HepG2 (cell line): ENCODE data around the gene FHL3. TPM values are rescaled to one million over a fixed set of nuclear protein-coding genes. Genes with fewer than 3 reads are reported as not detected.

Experiments
- ATAC-seq: fragments of 200-7000 bp; cut with Tn5 transposase; 3 replicates; pipeline ENCODE4 v1.9.1; 2020; ENCODE audit warnings: mild to moderate bottlenecking, moderate library complexity
- BruUV-seq: library from RNA; stranded (reverse); fragments of 400-500 nt; replicated peaks from 2 replicates; lab custom pipeline; 2021; lab: Mats Ljungman, UMichigan
- CTCF ChIA-PET: fragments of 300-600 bp; formaldehyde crosslinking; extraction: SDS; loops from one replicate; lab custom pipeline; 2021; ENCODE audit warnings: low total read pairs, inconsistent platforms, low intra/inter-chr PET ratio; lab: Yijun Ruan, JAX
- POLR2A ChIA-PET: fragments of 350-600 bp; sonication (Branson Sonifier 250); formaldehyde crosslinking; loops from one replicate; lab custom pipeline; 2020; ENCODE audit warnings: antibody characterized with exemption, inconsistent platforms; lab: Yijun Ruan, JAX
- DNase-seq: peaks from one replicate; pipeline ENCODE4 v3.0.0-alpha.2; 2015; ENCODE audit warnings: low spot score
- FAIRE-seq: peaks from 3 replicates; lab custom pipeline; 2011; peaks lifted over from hg19 to GRCh38; lab: Jason Lieb, UNC
- H2AFZ ChIP-seq: one replicate; pipeline ENCODE4 v1.6.1; 2011; ENCODE audit warnings: low read length, inconsistent platforms
- H3K27ac ChIP-seq: fragments of 300-600 bp; 3 replicates; pipeline ENCODE4 v1.8.0; 2011; ENCODE audit warnings: mixed run types, mild to moderate bottlenecking, mixed read lengths, low read length, inconsistent platforms; ENCODE audit not compliant: insufficient read depth; ENCODE audit errors: extremely low read length
- H3K27me3 ChIP-seq, 2 experiments: fragments of 200-600 bp in 1 of 2; 2 replicates in 1 of 2; 3 replicates in 1 of 2; pipeline versions ENCODE4 v1.6.0 to v1.8.0; 2011; ENCODE audit warnings: low read length in 2 of 2, mild to moderate bottlenecking in 2 of 2, moderate library complexity in 2 of 2, inconsistent platforms in 1 of 2; ENCODE audit not compliant: insufficient read depth in 2 of 2, control insufficient read depth in 1 of 2
- H3K36me3 ChIP-seq, 2 experiments: fragments of 200-600 bp in 1 of 2; replicated peaks in 1 of 2; 2 replicates in 1 of 2; 3 replicates in 1 of 2; pipeline versions ENCODE4 v1.5.1 to v1.8.0; 2011; ENCODE audit warnings: low read length in 2 of 2, inconsistent platforms in 1 of 2; ENCODE audit not compliant: insufficient read depth in 2 of 2, control insufficient read depth in 1 of 2
- H3K4me1 ChIP-seq: 2 replicates; pipeline ENCODE4 v1.5.1; 2012; ENCODE audit warnings: low read length, inconsistent platforms; ENCODE audit not compliant: insufficient read depth
- H3K4me2 ChIP-seq: 2 replicates; pipeline ENCODE4 v1.6.0; 2011; ENCODE audit warnings: low read depth, low read length, inconsistent platforms
- H3K4me3 ChIP-seq, 3 experiments: fragments of 200-600 bp in 1 of 3; sonication (generic), shearing (Covaris generic) in 1 of 3; replicated peaks in 1 of 3; 2 replicates each; pipeline ENCODE4 v1.5.1; 2011 to 2016; ENCODE audit warnings: low read length in 3 of 3, inconsistent platforms in 2 of 3, low read depth in 2 of 3, mild to moderate bottlenecking in 2 of 3, control low read depth in 1 of 3, mixed read lengths in 1 of 3; ENCODE audit not compliant: insufficient read depth in 1 of 3
- H3K79me2 ChIP-seq: one replicate; pipeline ENCODE4 v1.6.1; 2011; ENCODE audit warnings: low read length, inconsistent platforms; ENCODE audit not compliant: insufficient read depth
- H3K9ac ChIP-seq: 2 replicates; pipeline ENCODE4 v1.6.0; 2011; ENCODE audit warnings: mild to moderate bottlenecking, low read depth, low read length, inconsistent platforms; ENCODE audit not compliant: insufficient read depth
- H3K9me3 ChIP-seq: 2 replicates; pipeline ENCODE4 v1.5.1; 2012; ENCODE audit warnings: mild to moderate bottlenecking, low read length
- H4K20me1 ChIP-seq: 2 replicates; pipeline ENCODE4 v1.6.0; 2011; ENCODE audit warnings: inconsistent platforms, mild to moderate bottlenecking, low read length, moderate library complexity; ENCODE audit not compliant: insufficient read depth
- DPF2 ChIP-seq: sonication (generic); formaldehyde crosslinking; IDR thresholded peaks from 2 replicates; pipeline ENCODE4 v1.4.0; 2020; ENCODE audit warnings: mild to moderate bottlenecking, low read depth, missing genetic modification reagents, borderline replicate concordance
- DR1 ChIP-seq: sonication (generic); formaldehyde crosslinking; IDR thresholded peaks from 2 replicates; pipeline ENCODE4 v1.8.0; 2021; ENCODE audit warnings: mild to moderate bottlenecking, missing genetic modification reagents, inconsistent platforms
- EP300 ChIP-seq, 3 experiments: sonication (generic) in 1 of 3; formaldehyde crosslinking in 1 of 3; IDR thresholded peaks; 2 replicates each; pipeline versions ENCODE4 v1.5.1 to v1.6.1; 2011 to 2020; ENCODE audit warnings: low read depth in 2 of 3, low read length in 2 of 3, borderline replicate concordance in 1 of 3, improper control_type of control experiment in 1 of 3, mild to moderate bottlenecking in 1 of 3, missing genetic modification reagents in 1 of 3, moderate library complexity in 1 of 3
- GFI1 ChIP-seq: sonication (generic); formaldehyde crosslinking; IDR thresholded peaks from 2 replicates; pipeline ENCODE4 v1.5.0; 2020; ENCODE audit warnings: missing genetic modification reagents, mild to moderate bottlenecking, borderline replicate concordance
- KDM5B ChIP-seq: sonication (generic); formaldehyde crosslinking; IDR thresholded peaks from 2 replicates; pipeline ENCODE4 v1.4.0; 2020; ENCODE audit warnings: missing genetic modification reagents, mild to moderate bottlenecking, borderline replicate concordance
- NCOA2 ChIP-seq: sonication (generic); formaldehyde crosslinking; IDR thresholded peaks from 2 replicates; pipeline ENCODE4 v1.8.0; 2022; ENCODE audit warnings: inconsistent platforms
- NFE2 ChIP-seq: sonication (generic); formaldehyde crosslinking; IDR thresholded peaks from 2 replicates; pipeline ENCODE4 v1.4.0; 2020; ENCODE audit warnings: missing genetic modification reagents
- SIN3A ChIP-seq: IDR thresholded peaks from 2 replicates; pipeline ENCODE4 v1.6.1; 2011; ENCODE audit warnings: low read depth, mild to moderate bottlenecking, control low read depth, low read length, borderline replicate concordance
- TEAD2 ChIP-seq: sonication (generic); formaldehyde crosslinking; IDR thresholded peaks from 2 replicates; pipeline ENCODE4 v1.9.0; 2021; ENCODE audit warnings: missing genetic modification reagents
- ZFAT ChIP-seq: sonication (generic); formaldehyde crosslinking; conservative IDR thresholded peaks from 2 replicates; pipeline ENCODE4 v1.8.1; 2023; ENCODE audit warnings: missing genetic modification reagents, inconsistent platforms
- ZMYM3 ChIP-seq: sonication (generic); formaldehyde crosslinking; IDR thresholded peaks from 2 replicates; pipeline ENCODE4 v1.5.1; 2020; ENCODE audit warnings: mild to moderate bottlenecking, missing genetic modification reagents
- ZNF143 ChIP-seq: sonication (generic); formaldehyde crosslinking; IDR thresholded peaks from 2 replicates; pipeline ENCODE4 v1.4.0; 2020; ENCODE audit warnings: missing genetic modification reagents
- ZNF354B ChIP-seq: sonication (generic); formaldehyde crosslinking; IDR thresholded peaks from 2 replicates; pipeline ENCODE4 v1.8.0; 2022; ENCODE audit warnings: mild to moderate bottlenecking, missing genetic modification reagents
- ZNF577 ChIP-seq: sonication (generic); formaldehyde crosslinking; IDR thresholded peaks from 2 replicates; pipeline ENCODE4 v1.4.0; 2020; ENCODE audit warnings: mild to moderate bottlenecking, low read depth, missing genetic modification reagents, borderline replicate concordance
- WGBS: methylation state at CpG from one replicate; pipeline ENCODE4 v1.1.6; 2017; ENCODE audit warnings: low lambda C conversion rate; 5-methylcytosine and 5-hydroxymethylcytosine counted together
- in situ Hi-C: cut with HindIII; loops from 2 replicates; pipeline ENCODE4 v1.10.0; 2017; ENCODE audit warnings: low pct_unique_long_range_greater_than_20kb; ENCODE audit not compliant: extremely low pct_ligation_motif_present
- intact Hi-C: fragments of 100-400 bp; cut with micrococcal nuclease; formaldehyde crosslinking; loops from one replicate; pipeline ENCODE4 v1.10.0; 2022; ENCODE audit not compliant: unreplicated experiment
- polyA plus RNA-seq, 8 experiments: library from polyadenylated mRNA; depleted of rRNA in 3 of 8; stranded (reverse) in 7 of 8; unstranded in 1 of 8; fragments of >200 nt; fragmentation: Illumina TruSeq in 4 of 8; extraction: Trizol in 4 of 8; gene quantifications; 2 replicates each; pipeline versions ENCODE4 v1.2.1 to v1.2.3, GENCODE V29; 2011 to 2016; ENCODE audit warnings: low read depth in 4 of 8, missing spikeins in 1 of 8, mixed read lengths in 1 of 8; ENCODE audit not compliant: insufficient read depth in 1 of 8
- total RNA-seq, 5 experiments: library from RNA; depleted of rRNA; stranded (reverse); fragments of >200 nt; fragmentation: Illumina TruSeq; extraction: Trizol; gene quantifications; 2 replicates each; pipeline ENCODE4 v1.2.3, GENCODE V29; 2016; ENCODE audit warnings: low read depth in 1 of 5
- TF ChIP-seq, protein P1 (sequence below): IDR thresholded peaks from 2 replicates; pipeline ENCODE4 v1.6.1; 2016; ENCODE audit warnings: low read depth, control low read depth
- TF ChIP-seq, protein P2 (sequence below): sonication (generic); formaldehyde crosslinking; IDR thresholded peaks from 2 replicates; pipeline ENCODE4 v1.4.0; 2020; ENCODE audit warnings: missing genetic modification reagents, mild to moderate bottlenecking, borderline replicate concordance
- TF ChIP-seq, protein P3 (sequence below): sonication (generic); formaldehyde crosslinking; IDR thresholded peaks from 2 replicates; pipeline ENCODE4 v1.8.1; 2023; ENCODE audit warnings: mild to moderate bottlenecking, missing genetic modification reagents, borderline replicate concordance
- TF ChIP-seq, protein P4 (sequence below): sonication (generic); formaldehyde crosslinking; IDR thresholded peaks from 2 replicates; pipeline ENCODE4 v1.8.1; 2022; ENCODE audit warnings: low read depth, mild to moderate bottlenecking, missing genetic modification reagents

The FHL3 gene
- total and polyA plus RNA-seq, 2 of the 13 experiments (the other 11 are each of a cell fraction or from before 2014, with no cell fraction given): 2.8 to 6.6 TPM

DNA sequence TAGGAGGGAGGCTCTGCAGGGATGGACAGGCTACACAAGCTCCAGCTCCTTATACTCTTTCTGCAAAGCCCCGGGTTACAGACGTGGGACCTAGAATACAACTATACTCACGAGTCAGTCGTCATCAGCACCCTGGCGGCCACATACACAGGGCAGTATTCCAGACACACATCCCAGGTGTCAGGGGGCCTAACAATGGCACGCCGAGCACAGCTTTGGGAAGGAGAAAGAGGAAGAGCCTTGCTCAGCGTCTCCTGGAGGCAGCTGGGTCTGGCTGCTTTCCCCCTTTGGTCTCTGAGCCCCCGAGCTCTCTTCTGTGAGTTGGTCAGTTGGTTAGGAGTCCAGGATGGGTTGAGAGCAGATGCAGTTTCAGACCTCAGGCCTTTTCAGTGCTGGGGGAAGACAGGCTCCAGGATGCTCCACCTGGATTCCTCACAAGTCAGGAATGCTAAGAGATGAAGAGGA, 45.8 kb upstream of the FHL3 start:
- ChIA-PET POLR2A (no interaction called here), CTCF (no interaction called here)
- 48% methylated on average over 6 of the region's 9 CpGs for WGBS
- peaks cover 1 to 35% of the 10 kb centered on the region in 2 experiments; a peak in 4 of 5 replicates for H3K27me3 ChIP-seq
- in situ Hi-C loops (no loop called here), intact Hi-C loops (no loop called here)
- H3K4me2 ChIP-seq: no peak overlapping the region
- H4K20me1 ChIP-seq: no peaks in the 10 kb centered on the region
- H3K4me1 ChIP-seq: peaks cover 22% of the 10 kb centered on the region
- ATAC-seq (no peak), DNase-seq (no peak), FAIRE-seq (no peak)
- no peaks in the 10 kb centered on the region for H3K79me2 ChIP-seq
- no peak overlapping the region for H3K9ac ChIP-seq
- no peak overlapping the region for H3K27ac ChIP-seq
- no TSS peak for BruUV-seq
- H3K9me3 ChIP-seq: no peaks in the 10 kb centered on the region
- H2AFZ ChIP-seq: no peak overlapping the region
- no peaks in the 10 kb centered on the region for H3K36me3 ChIP-seq
- no peak overlapping the region for H3K4me3 ChIP-seq
- TF ChIP-seq ZNF577 (CRISPR knock-in tag) (no peak), GFI1 (no peak), KDM5B (CRISPR knock-in tag) (no peak), EP300 (IDR thresholded peaks at IDR 0.05; ENCODE audit: low read depth in 2 of 2, low read length in 2 of 2) (no peak), EP300 (CRISPR knock-in tag; IDR thresholded peaks at IDR 0.05; ENCODE audit: borderline replicate concordance) (no peak), DPF2 (no peak), TEAD2 (CRISPR knock-in tag) (no peak), ZNF354B (no peak), NCOA2 (no peak), DR1 (CRISPR knock-in tag) (no peak), ZFAT (no peak), NFE2 (CRISPR knock-in tag) (no peak), ZNF143 (CRISPR knock-in tag) (no peak), SIN3A (no peak), ZMYM3 (CRISPR knock-in tag) (no peak)
- TF ChIP-seq, protein P1, sequence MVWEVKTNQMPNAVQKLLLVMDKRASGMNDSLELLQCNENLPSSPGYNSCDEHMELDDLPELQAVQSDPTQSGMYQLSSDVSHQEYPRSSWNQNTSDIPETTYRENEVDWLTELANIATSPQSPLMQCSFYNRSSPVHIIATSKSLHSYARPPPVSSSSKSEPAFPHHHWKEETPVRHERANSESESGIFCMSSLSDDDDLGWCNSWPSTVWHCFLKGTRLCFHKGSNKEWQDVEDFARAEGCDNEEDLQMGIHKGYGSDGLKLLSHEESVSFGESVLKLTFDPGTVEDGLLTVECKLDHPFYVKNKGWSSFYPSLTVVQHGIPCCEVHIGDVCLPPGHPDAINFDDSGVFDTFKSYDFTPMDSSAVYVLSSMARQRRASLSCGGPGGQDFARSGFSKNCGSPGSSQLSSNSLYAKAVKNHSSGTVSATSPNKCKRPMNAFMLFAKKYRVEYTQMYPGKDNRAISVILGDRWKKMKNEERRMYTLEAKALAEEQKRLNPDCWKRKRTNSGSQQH: no peak
- TF ChIP-seq, protein P2, sequence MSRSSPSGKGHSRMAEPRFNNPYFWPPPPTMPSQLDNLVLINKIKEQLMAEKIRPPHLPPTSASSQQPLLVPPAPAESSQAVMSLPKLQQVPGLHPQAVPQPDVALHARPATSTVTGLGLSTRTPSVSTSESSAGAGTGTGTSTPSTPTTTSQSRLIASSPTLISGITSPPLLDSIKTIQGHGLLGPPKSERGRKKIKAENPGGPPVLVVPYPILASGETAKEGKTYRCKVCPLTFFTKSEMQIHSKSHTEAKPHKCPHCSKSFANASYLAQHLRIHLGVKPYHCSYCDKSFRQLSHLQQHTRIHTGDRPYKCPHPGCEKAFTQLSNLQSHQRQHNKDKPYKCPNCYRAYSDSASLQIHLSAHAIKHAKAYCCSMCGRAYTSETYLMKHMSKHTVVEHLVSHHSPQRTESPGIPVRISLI (CRISPR knock-in tag): no peak
- TF ChIP-seq, protein P3, sequence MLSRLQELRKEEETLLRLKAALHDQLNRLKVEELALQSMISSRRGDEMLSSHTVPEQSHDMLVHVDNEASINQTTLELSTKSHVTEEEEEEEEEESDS (CRISPR knock-in tag): no peak
- TF ChIP-seq, protein P4, sequence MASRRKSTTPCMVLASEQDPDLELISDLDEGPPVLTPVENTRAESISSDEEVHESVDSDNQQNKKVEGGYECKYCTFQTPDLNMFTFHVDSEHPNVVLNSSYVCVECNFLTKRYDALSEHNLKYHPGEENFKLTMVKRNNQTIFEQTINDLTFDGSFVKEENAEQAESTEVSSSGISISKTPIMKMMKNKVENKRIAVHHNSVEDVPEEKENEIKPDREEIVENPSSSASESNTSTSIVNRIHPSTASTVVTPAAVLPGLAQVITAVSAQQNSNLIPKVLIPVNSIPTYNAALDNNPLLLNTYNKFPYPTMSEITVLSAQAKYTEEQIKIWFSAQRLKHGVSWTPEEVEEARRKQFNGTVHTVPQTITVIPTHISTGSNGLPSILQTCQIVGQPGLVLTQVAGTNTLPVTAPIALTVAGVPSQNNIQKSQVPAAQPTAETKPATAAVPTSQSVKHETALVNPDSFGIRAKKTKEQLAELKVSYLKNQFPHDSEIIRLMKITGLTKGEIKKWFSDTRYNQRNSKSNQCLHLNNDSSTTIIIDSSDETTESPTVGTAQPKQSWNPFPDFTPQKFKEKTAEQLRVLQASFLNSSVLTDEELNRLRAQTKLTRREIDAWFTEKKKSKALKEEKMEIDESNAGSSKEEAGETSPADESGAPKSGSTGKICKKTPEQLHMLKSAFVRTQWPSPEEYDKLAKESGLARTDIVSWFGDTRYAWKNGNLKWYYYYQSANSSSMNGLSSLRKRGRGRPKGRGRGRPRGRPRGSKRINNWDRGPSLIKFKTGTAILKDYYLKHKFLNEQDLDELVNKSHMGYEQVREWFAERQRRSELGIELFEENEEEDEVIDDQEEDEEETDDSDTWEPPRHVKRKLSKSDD: no peak
- TF ChIP-seq, all 625 proteins: peak for 0
